ENCODE measurements around the gene MFSD11.
"Not testable (repeated sequence)": the region's sequence is repeated elsewhere in the genome, so short reads cannot be mapped to it uniquely, and the experiment has no call there.

MFSD11 gene

DNA sequence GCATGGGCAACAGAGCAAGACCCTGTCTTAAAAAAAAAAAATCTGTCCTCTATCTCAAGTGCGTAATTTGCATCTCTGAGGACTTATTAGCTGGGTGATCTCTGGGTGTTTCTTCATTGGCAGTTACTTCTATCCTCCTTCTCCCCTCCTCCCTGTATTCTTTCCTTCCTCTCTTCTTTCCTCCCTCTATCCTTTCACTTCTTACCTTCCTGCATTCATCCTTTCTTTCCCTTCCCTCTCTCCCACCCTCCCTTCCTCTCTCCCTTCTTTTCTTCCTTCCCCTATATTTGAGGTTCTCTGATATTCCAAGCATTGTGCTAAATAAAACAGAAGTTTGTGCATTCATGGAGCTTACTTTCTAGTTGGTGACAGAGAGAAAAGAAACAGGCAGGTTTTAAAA, 10.7 kb downstream of the MFSD11 start:
- DNase-seq = no peak

DNA sequence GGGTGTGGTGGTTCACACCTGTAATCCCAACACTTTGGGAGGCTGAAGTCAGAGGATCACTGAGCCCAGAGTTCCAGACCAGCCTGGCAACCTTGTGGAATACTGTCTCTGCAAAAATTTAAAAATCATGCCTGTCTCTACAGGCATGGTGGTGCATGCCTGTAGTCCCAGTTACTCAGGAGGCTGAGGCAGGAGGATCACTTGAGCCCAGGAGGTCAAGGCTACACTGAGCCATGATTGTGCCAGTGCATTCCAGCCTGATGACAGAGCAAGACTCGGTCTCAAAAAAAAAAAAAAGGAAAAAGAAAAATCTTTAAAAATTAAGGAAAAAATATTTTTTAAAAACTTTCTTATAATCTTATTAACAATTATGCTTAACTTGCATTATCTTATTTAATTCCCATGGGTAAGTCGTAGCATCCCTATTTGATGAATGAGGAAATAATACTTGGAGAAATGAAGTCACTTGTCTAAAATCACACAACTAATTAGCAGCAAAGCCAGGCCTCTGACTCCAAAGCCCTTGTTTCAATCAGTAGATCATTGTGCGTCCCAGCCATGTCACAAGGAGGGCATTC, 13.6 kb downstream of the MFSD11 start:
- no peak for DNase-seq

DNA sequence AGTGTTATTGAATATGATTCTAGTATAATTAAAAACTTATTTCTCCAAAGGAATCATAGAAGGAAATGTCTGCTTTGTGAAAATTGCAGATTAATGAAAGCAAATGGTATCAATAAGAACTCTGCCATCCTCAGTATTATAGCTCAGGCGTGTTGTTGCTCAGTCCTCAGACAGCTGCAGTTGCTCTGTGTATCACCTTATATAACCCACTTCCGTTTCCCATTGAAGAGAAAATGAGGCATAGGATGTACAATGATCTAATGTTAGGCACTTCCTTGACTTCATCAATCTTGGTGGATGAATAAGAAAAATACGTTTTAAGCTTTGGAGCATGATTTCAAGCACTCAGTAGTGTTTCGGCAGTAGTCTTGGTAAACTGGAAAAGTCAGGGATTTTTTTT, 14.1 kb downstream of the MFSD11 start:
- DNase-seq = peak in 3 of 6 experiments; percentile 17 to 36 (median 31)

DNA sequence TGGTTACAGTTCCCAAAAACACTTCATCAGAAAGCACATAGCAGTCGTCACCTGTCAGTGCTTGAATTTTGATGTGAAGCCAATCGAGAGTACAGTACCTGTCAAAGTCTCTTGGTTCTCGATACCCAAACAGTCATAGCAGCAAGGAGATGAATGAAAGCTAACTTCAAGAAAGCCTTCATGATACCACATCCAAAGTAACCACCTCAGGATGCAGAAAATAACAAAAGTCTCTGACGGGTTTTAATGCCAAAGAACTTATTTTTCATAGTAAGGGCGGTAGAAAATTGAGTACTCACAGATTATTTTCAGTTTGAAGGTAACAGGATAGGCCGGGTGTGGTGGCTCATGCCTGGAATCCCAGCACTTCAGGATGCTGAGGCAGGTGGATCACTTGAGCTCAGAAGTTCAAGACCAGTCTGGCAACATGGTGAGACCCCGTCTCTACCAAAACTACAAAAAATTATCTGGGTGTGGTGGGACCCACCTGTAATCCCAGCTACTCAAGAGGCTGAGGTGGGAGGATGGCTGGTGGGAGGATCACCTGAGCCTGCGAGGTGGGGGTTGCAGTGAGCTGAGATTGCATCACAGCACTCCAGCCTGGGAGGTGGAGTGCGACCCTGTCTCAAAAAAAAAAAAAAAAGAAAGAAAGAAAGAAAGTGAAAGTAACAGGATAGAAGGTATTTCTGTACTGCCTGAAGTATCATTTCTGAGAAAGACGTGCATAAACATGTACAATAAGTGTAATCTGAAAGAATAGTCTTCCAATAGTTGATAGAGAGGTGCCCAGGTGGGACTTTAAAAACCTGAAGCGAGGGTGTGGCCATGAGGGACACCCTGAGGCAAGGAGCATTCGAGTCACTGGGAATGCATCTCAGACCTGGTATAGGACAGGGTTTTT, 15.4 kb downstream of the MFSD11 start:
- DNase-seq = peak; percentile 16 to 92 (median 70)

DNA sequence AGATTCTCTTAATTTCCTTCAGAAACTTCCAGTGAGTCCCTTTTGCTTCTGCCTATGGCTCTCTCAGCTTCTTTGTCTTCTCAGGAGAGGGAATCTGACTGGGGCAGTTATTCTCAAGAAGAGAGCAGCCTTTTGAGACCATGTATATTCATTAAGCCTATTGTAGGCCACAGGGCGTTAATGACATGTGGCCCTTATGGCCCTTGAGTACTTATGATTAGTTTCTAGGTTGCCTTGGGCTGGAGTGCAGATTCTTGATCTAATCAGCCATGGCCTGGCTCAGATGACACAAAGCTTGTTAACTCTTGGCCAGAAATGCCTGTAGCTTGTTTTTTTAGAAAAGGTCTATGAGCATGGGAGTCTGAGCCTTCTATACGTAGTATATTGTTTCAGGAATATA, 17.4 kb downstream of the MFSD11 start:
- no peak for DNase-seq

DNA sequence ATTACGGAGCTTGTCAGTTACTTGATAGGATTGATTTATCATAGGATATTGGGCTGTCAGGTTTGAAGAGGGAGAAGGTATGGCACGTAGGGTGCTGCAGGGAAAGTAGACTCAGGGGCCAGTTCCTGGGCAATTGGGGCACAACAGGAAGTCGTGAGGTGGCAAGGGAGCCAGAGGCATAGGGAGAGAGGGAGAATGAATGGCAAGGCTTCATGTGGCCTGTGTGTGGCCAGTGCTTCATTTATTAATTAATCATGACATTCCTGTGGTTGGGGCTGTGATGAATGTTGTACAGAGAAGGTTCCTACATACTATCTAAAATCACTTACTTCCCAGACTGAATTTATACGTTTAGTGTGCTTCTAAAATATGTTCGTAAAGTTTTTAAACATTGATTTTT, 19.3 kb downstream of the MFSD11 start:
- DNase-seq = no peak

DNA sequence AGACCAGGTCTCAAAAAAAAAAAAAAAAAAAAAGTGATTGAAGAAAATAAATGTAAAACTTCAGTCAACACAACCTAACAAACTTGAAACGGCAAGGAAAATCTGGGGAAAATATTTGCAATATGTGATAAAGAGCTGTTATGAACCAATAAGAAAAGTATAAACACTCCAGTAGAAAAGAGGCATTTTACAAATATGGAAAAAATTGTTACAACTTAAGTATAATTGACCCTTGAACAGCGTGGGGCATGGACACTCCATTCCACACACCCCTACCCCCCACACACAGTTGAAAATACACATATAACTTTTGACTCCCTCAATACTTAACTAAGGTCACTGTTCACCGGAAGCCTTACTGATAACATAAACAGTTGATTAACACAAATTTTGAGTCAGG, 20.7 kb downstream of the MFSD11 start:
- no peak for DNase-seq

DNA sequence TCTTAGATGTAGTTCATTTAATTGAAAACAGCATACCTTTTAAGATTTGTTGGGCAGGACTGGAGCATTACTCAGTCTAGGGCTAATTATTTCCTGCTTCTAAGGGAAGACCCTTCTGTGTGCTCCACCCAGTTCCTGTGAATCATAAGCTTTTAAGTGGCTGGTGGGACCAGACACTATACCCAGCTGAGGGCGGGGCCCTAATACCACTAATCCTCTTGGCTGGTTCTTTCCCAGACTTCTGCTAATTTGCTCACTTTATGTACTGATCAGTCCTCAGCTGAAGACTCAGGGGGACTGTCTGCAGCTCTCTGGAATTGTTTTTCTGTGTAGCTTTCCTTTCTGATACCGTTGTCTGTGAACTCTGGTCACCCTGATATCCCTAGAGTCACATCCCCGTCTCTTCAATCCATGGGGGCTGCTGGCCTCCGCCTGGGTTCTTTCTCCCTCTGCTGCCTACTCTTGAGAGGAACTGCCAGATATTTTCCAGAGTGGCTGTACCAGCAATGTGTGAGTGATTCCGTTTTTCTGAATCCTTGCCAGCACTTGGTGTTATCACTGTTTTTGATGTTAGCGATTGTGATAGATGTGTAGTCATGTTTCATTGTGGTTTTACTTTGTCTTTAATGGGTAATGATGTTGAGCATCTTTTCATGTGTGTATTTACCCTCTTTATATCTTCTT, 35.1 kb downstream of the MFSD11 start:
- DNase-seq = peak in 2 of 6 experiments; percentile 11 to 23

DNA sequence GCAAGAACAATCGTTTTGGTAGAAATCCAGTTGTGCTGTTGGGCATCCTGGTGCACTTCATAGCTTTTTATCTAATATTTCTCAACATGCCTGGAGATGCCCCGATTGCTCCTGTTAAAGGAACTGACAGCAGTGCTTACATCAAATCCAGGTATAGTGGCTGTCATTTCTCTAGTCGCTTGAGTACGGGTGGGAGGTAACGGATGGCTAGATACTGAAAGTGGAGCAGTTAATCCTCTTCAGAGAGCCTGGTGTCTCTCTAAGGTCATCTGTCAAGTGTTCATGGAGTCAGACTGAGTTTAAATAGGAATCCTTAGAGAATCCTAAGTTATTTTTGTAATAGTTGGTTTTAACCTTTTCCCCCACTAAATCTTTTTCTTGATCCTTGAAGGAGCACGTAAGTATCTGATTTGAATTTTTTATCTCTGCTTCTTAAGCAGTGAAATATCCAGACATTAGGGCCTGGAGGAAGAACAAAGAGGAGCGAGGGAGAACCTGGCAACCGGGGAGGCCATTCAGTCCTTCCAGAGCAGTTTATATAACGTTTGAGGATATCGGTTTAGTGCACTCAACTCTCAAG, 37.2 kb downstream of the MFSD11 start:
- no peak for DNase-seq

DNA sequence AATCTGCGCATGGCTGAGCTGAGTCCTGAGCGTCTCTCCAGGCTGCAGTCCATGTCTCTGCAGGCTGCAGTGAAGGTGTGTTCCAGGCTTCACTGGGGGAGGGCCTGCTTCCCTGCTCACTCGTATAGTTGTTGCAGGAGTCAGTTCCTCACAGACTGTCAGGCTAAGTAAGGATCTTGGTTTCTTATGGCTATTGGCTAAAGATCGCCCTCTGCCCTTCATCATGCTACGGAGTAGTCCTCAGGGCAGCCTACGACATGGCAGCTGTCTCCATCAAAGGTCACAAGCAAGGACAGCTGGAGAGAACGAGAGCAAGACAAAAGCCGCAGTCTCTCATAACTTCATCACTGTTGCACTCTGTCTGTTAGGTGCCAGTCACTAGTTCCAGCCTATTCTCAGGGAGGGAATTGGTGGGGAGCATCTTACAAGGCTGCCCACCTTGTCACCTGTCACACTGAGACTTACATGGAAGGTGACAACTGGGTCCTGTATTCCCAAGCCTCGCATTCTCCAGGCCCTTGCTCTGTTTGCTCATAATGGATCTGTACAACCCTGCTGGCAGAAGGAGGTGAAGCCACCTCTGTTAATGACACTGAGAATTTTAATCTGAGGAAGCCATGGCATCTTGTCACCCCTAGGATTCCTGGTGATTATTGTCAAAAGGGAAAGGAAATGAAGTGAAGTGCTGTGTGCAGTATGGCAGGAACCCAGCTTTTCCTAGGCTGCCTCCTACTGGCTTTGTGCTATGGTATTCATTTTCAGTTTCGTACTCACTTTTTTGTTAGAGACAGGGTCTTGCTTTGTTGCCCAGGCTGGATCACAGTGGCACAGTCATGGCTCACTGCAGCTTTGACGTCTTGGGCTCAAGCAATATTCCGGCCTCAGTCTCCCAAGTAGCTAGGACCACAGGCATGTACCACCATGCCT, 43.4 kb downstream of the MFSD11 start:
- DNase-seq = peak in 2 of 6 experiments; percentile 5 to 18

DNA sequence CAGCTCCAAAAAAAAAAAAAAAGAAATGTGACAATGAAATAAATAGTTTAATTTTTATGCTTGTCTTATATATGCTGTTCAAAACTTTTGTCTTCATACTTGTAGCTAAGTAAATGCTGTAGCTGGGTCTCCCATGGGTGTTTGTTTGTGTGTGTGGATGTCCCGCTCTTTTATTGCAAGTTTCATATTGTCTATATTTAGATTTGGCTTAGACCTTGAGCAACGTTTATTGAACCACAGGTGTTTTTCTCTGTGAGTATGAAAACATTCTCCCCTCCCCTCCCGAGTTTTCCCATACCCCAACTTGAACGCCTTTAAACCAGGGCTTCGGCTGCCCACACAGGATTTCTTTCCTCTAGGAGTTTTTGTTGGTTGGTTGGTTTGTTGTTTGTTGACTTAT, 45.2 kb downstream of the MFSD11 start:
- DNase-seq = no peak

DNA sequence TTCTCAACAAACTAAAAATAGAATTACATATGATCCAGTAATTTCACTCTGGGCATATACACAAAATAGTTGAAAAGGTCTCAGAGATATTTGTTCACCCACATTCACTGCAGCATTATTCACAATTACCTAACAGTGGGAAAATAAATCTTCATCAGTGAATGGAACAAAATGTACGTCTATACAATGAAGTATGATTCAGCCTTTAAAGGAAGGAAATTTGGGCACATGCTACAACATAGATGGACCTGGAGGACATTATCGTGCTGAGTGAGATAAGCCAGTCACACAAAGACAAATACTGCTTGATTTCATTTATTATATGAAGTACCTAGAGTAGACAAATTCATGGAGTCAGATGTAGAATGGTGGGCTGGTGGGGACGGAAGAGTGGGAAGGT, 47.0 kb downstream of the MFSD11 start:
- DNase-seq = no peak

DNA sequence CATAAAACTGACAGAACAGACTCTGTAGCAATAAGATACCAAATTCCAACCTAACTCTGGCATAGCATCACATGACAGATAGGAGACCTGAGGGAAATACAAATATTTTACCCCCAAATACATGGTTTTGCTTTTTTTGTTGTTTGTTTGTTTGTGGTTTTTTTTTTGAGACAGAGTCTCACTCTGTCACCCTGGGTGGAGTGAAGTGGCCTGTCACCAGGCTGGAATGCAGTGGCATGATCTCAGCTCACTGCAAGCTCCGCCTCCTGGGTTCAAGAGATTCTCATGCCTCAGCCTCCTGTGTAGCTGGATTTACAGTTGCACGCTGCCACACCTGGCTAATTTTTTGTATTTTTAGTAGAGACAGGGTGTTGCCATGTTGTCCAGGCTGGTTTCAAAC, 49.9 kb downstream of the MFSD11 start:
- not testable (repeated sequence) for DNase-seq

DNA sequence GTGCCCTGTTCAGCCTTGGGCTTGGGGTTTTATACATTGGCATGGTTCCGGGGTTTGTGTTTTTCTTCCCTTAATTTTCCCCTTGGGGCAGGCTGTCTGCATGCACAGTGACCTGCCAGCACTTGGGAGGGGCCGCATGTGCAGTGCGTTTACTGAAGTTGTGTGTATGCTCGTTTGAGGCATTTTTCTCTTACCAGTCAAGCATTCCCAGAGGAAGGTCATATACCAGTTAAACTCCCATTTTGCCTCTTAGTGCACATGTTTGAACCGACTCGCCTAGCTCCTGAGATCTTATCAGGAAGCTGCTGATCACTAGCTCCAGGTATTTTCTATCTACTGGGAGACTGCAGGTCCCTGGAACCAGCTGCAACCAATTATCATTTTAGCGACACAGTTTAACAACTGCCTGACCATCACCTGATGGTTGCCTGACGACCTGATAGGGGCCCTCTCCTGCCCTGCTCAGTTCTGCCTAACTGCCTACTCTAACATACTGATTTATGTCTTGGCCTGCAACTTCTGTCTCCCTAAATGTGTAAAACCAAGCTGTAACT, 51.4 kb downstream of the MFSD11 start:
- DNase-seq = no peak

DNA sequence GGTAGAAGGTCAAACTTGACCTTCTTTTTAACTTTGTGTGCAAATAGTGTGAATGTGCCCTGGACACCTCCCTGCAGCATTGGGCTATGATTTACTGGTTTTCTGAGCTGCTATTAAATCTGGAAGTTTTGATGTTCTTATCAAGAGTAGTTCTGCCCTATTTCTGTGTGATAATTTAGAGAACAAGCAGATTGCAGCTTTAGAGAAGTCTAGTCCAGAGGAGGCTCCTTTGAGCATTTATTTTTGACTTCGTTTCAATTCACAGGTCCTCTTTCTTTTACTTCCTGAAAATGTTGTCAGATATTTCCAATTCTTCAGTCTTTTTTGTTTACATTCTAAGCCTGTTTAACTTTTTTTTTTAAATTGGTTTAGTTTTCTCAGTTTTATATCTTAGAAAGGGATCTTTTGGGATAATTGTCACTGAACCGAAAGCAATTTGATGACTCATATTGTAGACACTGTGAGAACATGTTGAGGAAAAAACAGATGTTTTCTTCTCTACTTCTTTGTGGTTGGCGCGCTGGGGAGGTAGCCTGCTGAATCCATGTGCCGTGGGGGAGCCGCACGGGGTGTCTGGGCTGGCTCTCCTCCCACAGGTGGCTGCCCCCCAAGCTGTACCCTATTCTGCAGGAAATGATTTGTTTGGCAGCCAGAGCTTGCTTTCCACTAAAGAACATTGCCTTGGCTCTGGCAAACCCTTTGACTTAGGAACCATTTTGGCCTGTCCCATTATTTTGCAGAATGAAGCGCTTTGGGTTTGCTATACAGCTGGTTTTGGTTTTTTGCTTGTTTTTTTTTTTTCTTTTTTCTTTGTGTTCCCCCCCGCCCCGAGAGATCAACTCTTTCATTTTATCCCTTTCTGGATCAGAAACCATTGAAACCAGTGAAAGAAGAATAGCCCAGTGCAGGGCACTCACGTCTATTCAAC, 53.4 kb downstream of the MFSD11 start:
- DNase-seq = peak in 1 of 6 experiments; percentile 1

DNA sequence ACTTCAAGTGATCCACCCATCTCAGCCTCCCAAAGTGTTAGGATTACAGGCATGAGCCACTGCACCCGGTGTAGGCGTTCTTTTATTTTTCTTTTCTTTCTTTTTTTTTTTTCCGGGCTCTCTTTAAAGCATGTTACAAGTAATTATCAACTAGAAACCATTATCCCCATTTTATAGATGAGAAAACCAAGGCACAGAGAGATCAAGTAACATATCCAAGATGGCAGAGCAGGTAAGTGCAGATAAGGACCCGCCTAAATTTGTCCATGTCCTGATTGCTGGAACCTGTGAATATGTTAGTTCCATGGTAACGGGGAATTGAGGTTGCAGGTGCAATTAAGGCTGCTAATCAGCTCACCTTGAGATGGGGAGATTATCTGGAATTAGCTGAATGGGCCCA, 54.4 kb downstream of the MFSD11 start:
- DNase-seq = no peak

DNA sequence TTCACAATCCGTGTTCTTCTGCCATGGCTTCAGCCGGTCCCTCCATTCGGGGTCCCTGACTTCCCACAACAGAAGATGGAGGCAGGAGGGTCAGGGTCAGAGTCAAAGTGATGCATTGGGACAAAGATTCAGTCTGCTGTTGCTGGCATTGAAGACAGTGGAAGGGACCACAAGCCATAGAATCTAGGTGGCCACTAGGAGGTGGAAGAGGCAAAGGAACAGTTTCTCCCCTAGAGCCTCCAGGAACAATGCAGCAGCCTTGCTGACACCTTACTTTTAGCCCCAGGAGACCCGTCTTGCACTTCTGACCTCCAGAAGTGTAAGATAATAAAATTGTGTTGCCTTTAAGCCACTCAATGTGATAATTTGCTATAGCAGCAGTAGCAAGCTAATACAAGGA, 55.9 kb downstream of the MFSD11 start:
- no peak for DNase-seq

DNA sequence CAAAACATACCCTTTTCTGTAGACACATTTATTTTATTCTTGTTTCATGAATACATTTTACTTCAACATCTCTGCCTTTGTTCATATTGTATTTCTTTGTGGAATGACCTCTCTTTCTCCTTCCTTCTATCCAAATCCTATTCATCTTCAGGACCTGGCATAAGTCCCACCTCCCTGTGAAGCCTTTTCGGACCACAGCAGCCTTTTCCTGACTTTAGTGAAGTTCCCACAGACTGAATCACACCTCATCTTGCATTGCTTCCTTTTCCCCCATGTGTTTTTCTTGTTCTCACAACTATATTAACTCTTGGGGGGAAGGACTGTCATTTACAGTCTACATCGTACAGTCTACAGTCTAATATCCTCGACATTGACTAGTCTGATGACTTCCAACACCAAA, 58.2 kb downstream of the MFSD11 start:
- DNase-seq = no peak

DNA sequence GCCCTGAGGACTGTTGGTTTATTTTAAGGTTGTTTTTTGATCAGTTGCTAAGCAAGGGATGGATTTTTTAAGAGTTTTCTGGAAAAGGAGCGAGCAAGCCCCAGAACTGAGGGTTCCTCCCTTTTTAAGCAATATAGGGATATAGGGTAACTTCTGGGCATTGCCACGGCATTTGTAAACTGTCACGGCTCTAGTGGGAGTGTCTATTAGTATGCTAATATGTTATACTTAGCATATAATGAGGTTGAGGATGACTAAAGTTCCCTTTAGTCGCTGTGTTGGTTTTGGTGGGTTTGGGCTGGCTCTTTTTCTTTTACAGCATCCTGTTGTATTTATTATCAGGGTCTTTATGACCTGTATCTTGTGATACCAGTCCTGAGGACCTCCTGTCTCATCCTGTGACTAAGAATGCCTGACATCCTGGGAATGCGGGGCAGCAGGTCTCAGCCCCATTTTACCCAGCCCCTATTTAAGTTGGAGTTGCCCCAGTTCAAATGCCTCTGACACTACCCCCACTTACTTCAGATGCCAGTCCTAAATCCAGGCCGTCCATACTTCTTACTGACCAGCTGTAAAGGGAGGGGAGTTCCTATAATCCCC, 59.4 kb downstream of the MFSD11 start:
- DNase-seq = no peak

DNA sequence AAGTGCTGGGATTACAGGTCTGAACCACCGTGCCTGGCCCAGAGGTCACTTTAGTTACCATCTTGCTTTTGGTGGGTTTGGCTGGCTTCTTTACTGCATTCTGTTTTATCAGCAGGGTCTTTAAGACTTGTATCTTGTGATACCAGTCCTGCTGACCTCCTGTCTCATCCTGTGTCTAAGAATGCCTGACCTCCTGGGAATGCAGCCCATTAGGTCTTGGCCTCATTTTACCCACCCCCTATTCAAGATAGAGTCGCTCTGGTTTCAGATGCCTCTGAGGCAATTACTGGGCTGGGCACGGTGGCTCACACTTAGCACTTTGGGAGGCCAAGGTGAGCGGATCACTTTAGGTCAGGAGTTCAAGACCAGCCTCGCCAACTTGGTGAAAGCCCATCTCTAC, 63.8 kb downstream of the MFSD11 start:
- DNase-seq = no peak

DNA sequence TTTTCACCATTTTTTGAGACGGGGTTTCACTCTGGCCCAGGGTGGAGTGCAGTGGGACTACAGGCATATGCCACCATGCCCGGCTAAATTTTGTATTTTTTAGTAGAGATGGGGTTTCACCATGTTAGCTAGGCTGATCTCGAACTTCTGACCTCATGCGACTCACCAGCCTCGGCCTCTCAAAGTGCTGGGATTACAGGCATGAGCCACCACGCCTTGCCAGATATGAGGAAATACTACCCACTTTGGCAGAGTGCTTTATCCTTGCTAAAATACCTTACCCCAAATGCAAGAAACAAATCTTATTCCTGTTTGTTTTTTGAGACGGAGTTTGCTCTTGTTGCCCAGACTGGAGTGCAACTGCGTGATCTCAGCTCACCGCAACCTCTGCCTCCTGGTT, 67.4 kb downstream of the MFSD11 start:
- DNase-seq = no peak

Measured in stimulated activated naive CD4-positive, alpha-beta T cell (primary cell).